NCI-H187 treated with DMSO at 0.1 percent for 48 hours (cell line): ENCODE data around the gene C1orf159.
A peak's percentile ranks its signal among the peaks of the same experiment; 100 is the strongest.
"Not testable (repeated sequence)": the region's sequence is repeated elsewhere in the genome, so short reads cannot be mapped to it uniquely, and the experiment has no call there.

Experiments used
- DNase-seq: peaks from one replicate; lab custom pipeline; 2025; lab: John Stamatoyannopoulos, UW

Gene C1orf159

DNA sequence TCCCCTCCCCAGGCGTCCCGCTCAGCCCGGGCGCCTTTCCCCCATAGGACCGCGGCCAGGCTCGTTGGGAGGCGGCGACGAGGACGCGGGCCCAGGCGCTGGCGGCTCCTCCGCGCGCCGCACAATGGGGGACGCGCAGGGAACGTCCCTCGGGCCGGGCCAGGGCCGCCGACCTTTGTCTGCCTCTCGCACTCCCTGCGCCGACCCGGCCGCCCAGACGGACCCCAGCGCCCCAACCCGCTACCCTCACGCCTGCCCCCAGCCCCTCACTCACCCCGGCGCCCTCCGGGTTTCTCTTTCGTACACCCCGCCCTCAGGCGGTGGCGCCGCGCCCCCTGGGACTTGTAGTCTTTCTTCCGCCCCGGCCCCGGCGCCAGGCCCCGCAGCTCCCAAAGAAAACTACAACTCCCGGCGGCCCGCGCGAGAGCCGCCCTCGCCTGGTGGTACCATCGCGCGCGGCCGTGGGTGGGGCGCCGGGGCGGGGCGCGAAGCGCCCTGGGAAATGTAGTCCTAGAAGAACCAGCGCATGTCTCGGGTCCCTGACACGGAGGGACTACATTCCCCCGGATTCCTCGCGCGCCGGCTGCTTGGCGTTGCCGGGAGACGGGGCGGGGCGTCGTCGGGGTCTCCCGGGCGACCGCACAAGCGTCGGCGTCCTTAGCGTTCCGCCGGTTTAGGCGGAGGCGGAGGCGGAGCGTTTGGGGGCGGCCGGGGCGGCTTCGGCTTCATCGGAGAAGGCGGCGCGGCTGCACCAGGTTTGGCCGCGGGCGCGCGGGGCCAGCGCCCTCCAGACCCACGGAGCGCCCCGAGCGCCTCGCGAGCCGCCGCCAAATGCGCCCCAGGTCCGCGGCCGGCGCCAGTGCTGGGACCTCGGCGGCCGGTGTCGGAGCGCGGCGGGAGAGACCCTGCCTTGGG, at the start of gene C1orf159:
C1orf159 (minus strand) TSS at position 304 of the 915 bp plus-strand sequence. CDS start 24,546 bp downstream, outside the sequence.
- peak; percentile 97 for DNase-seq

DNA sequence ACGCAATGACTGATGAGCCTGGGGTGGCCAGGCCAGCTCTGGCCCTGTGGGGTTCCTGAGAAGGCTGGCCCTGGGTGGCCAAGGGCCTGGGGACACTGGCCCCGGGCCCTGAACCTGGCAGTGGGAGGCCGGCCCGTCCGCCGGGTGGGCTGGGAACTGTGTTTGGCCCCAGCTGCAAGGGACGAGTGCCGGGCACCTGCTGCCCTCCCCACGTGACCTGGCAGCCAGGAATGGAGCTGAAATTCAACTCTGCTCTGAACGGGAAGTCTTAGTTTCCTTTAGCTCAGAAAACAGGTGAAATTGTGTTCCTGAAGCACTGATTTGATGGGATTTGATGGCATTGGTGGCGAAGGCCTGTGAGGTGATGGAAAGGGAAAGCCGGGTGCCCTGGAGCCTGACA, 49.6 kb upstream of the C1orf159 start:
- DNase-seq = no peak

GRCh38 chr1:1164701-1165451, 49.0 kb upstream of the C1orf159 start:
- no peak for DNase-seq

DNA sequence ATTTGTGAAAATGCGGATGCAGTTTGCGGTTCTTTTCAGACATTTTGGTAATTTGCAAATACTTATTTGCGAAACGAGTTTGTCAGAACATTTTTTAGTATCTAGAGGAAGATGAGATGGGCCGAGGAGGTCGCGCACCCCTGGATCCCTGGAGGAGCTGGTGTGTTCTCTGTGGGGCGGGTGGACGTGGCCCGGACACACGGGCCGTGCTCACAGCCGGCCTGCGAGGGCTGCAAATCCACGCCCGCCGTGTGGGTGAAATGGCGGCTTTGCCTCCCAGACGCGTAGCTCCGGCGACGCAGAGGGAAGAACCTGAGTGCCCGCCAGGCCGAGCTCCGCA, 48.4 kb upstream of the C1orf159 start:
- no peak for DNase-seq

DNA sequence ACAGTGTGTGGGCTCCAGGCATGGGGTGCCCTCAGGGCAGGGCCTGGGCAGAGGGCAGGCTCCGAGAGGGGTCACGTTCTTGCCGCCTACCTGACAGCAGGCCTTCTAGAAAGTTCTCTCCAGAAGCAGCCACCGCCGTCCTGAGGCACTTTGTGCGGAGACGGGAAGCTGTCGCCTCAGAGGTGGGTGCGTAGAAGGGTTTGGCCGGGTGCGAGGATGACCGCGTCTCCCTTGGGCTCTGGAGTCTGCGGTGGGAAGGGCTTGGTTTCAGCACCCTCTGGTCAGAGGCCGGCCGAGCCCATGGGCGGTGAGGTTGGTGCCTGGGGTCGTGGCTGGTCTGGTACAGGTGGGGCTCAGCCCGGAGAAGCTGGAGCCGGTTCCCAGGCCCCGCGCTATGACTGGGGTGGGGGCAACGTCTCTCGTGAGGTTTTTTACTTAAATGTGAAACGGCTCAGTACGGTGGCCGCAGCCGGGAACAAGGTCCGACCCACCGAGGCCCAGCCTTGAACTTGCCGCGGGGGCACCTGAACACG, 47.7 kb upstream of the C1orf159 start:
- DNase-seq = no peak

DNA sequence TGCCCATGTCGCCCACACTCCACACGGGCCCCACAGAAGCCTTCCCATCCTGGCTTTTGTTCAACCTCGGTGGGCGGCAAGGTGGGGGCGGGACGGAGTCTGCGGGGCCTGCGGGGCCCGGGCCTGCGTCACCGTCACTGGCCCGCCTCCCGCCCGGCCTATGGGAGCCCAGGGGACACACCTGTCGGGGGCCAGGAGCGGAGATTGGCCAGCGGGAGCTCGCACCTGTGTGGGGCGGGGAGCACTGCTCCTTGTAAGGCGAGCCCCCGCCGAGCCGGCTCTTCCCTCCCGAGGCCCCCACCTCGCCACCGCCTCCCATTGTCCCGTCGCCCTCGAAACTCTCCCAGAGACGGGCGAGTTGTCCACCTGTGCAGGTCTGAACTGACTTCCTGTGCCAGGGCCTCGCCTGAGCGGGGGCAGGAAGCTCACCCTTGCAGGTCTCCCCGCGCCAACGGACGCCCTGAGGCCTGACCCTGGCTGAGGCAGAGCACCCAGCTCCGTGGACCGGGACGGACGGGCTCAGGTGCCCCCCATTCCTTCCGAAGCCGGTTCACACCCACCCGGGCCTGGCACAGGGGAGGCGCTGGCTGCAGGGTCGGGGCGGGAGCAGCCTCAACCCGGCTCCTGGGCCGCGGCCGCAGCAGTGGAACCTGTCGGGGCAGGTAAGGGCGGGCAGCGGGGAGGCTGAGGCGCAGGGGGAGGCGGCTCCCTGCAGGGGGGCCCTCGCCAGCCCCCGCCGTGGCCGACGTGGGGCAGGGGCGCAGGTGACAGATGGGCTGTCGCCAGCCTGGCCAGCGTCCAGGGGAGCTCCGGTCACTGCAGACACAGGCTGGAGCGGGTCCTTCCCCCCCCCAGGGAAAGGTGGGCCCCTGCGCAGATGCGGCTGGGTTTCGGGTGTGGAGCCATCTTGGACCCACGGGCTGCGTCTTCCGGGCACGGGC, 47.0 kb upstream of the C1orf159 start:
- DNase-seq = peak; percentile 94

DNA sequence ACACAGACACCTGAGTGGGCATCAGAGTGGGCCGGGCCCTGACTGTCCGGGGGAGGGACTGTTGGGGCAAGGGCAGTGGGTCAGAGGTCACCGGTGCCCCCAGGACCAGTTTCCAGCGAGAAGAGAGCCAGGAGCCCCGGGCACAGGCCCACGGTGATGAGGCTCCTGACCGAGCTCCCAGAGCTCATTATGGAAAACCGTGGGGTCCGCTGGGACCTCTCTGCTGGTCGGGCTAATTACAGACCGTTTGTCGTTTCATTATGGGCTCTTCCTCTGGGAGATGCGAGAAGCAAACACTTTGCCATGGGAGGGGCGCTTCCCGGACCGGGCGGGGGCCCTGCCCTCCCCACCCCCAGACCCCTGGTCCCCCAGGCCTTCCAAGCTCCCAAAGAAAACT, 45.8 kb upstream of the C1orf159 start:
- DNase-seq = no peak

- DNase-seq = no peak
Measured at GRCh38 chr1:1161078-1161682, 45.3 kb upstream of the C1orf159 start.

DNA sequence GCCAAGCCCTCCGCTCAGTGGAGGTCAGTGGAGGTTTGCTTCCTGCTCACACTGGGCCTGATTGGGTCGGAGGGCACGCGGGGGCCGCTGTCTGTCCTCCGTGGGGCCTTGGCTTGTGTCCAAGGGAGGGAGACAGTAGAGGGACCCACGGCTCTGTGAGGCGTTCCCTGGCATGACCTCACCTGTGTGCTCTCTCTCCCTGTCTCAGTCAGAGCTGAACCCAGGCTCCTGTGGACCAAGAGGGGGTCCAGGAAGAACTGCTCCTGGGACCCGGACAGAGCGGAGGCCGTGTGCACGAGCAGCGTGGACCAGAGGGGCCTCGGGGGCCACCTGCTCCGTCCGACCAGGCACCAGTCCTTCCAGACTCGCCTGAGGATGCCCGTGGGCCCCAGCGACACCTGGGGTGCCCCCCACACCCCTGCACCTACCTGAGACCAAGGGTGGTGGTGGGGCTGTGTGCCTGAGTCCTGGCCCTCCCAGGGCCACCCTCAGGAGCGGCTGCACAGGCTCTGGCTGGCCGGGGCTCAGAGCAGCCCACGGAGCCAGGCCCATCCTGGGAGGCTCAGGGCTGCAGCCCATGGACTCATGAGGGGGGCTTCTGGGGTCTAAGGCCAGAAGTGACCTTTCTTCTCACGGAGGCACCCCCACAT, 44.5 kb upstream of the C1orf159 start:
- no peak for DNase-seq

DNA sequence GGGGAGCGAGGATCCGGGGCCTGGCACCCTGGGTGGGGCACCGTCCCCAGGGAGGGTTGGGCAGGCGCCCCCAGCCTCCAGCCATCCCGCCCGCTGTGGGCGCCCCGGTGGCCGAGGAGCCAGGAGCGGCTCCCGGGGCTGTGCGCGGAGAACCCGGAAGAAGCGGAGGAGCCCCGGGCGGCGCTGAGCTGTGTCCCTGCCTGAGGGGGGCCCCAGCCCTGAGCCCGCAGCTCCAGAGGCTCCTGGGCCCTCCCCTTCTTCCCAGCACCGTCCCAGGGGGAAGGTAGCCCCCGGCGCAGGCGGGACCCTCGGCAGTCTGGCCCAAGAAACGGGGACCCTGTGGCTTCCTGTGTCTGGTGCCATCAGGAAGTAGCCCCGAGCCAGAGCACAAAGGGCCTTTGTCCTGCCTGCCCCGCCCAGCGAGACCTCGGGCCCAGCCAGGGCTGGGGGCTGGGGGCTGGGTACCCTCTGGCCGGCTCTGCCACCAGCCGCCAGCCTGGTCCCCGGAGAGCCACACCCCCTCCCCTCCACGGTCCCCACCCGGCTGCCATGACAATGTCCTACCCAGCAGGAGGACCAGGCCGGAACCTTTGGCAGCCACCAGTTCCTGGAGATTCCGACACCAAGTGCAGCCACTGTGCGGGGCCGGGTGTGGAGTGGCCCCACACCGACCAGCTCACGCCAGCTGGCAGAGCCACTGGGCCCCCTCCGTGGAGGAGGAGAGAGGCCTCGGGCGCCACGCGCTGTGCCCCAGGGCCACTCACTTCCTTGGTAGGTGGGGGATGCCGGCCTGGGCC, 42.2 kb upstream of the C1orf159 start:
- DNase-seq = no peak

- DNase-seq = peak; percentile 85
Measured at GRCh38 chr1:1157426-1157913, 41.6 kb upstream of the C1orf159 start.

DNA sequence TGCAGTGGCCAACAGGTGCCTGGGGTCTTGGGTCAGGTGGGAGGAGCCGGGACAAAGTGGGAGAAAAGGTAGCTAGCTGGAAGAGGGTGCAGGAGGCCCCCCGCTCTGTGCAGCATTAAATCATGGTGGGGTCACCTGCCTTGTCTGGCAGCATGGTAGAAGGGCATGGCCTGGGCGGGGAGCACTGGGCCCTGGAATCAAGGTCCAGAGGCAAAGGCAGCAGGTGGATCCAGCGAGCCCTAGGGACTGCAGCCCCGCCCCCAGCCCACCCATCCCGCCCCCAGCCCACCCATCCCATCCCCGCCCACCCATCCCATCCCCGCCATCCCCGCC, 41.1 kb upstream of the C1orf159 start:
- no peak for DNase-seq

- DNase-seq = no peak
Measured at GRCh38 chr1:1156140-1157032, 40.5 kb upstream of the C1orf159 start.

DNA sequence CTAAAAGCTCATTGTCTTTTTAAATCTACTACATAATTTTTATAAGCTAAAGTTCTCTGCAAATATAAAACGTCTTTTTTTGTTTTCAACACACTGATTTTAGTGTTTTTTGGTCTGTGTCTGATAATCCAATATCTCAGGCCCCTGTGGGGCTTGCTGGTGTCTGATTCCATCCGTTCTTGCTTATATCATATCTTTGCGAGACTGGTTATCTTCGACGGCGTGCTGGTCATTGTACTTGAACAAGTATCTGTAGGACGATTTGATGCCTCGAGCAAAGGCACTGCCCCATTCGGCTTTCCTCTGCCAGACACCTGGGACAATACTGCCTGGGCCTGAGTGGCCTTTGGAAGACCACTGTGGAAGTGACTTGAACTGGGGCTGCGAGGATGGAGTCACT, 39.4 kb upstream of the C1orf159 start:
- no peak for DNase-seq

DNA sequence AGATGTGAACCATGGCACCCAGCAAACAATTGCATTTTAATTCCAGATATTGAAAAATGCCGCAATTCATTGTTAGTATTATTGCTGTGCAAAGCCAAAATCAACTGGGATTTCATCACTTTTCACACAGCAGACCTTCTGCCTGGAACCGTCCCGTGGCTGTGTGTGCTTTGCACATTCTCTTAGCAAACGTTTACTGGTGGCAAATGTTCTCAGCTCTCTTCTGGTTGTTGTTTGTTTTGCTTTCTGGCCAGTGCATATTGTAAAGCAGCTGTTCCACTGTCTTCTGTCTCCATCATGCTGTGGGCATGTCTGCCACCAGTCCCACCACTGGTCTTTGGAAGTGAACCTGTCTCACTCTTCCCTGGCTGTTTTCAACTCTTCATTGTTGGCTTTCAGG, 38.0 kb upstream of the C1orf159 start:
- DNase-seq = no peak

GRCh38 chr1:1153215-1153614, 37.3 kb upstream of the C1orf159 start:
- not testable (repeated sequence) for DNase-seq

DNA sequence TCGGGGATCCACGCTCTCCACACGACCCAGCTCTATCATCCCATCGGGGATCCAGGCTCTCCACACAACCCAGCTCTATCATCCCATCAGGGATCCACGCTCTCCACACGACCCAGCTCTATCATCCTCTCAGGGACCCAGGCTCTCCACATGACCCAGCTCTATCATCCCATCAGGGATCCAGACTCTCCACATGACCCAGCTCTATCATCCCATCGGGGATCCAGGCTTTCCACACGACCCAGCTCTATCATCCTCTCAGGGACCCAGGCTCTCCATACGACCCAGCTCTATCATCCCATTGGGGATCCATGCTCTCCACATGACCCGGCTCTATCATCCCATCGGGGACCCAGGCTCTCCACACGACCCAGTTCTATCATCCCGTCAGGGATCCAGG, 36.5 kb upstream of the C1orf159 start:
- not testable (repeated sequence) for DNase-seq

DNA sequence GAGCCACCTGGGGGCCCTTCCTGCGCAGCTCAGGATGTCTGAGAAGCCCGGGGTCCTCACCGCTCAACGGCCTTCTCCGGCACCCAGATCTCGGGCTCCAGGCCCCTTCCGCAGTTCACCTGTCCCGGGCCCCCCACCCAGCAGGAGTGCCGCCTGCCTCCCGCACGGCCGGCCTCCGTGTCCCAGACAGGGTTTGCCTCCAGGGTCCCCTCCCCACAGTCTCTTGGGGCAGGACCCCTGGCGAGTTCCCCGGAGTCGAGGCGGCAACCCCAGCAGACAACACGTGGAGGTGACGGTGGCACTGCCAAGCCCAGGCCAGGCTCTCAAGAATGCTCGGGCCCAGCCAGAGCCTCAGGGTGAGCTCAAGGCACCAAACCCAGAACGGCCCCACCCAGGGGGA, 35.4 kb upstream of the C1orf159 start:
- no peak for DNase-seq

- no peak for DNase-seq
Measured at GRCh38 chr1:1150100-1150499, 34.2 kb upstream of the C1orf159 start.
